ENCODE measurements around the gene UNC119B.

Gene UNC119B

DNA sequence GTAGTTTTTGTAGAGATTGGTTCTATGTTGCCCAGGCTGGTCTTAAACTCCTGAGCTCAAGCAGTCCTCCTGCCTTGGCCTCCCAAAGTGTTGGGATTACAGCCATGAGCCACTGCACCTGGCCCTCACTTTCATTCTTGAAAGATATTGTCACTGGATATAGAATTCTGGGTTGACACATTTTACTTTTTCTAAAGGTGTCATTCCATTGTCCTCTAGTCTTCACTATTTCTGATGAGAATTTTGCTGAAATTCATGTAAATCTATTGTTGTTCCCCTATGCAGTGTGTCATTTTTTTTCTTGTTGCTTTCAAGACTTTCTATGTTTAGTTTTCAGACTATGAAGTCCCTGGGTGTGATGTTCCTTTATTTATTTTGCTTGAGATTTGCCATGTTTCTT is 44.5 kb downstream of the UNC119B start:
- no peak for DNase-seq (ENCODE audit: low spot score)
- TF ChIP-seq, protein P1, sequence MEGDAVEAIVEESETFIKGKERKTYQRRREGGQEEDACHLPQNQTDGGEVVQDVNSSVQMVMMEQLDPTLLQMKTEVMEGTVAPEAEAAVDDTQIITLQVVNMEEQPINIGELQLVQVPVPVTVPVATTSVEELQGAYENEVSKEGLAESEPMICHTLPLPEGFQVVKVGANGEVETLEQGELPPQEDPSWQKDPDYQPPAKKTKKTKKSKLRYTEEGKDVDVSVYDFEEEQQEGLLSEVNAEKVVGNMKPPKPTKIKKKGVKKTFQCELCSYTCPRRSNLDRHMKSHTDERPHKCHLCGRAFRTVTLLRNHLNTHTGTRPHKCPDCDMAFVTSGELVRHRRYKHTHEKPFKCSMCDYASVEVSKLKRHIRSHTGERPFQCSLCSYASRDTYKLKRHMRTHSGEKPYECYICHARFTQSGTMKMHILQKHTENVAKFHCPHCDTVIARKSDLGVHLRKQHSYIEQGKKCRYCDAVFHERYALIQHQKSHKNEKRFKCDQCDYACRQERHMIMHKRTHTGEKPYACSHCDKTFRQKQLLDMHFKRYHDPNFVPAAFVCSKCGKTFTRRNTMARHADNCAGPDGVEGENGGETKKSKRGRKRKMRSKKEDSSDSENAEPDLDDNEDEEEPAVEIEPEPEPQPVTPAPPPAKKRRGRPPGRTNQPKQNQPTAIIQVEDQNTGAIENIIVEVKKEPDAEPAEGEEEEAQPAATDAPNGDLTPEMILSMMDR (IDR thresholded peaks at IDR 0.05; ENCODE audit: borderline replicate concordance, control extremely low read depth, extremely low read depth, insufficient read depth, missing control alignments), result no peak
- in situ Hi-C loops (cut with MboI; ENCODE audit: low sequenced_read_pairs, unreplicated experiment), result no loop called here

DNA sequence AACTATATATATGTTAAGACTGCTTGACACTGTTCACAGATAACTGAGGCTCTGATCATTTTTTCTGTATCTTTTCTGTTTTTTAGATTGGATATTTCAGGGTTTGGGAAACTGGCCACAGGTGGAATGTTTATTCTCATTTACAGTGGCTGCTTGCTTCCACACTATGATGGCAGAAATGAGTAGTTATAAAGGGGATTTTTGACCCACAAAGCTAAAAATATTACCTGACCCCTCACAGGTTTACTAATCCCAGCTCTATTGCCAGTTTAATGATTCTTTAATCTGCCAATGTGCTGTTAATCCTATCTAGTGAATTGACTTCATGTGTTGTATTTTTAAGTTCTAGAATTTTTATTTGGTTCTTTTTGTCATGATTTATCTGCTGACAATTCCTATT is 45.0 kb downstream of the UNC119B start:
- TF ChIP-seq, protein P1 (IDR thresholded peaks at IDR 0.05; ENCODE audit: borderline replicate concordance, control extremely low read depth, extremely low read depth, insufficient read depth, missing control alignments), result no peak
- DNase-seq (ENCODE audit: low spot score), result no peak
- in situ Hi-C loops (cut with MboI; ENCODE audit: low sequenced_read_pairs, unreplicated experiment), result no loop called here

DNA sequence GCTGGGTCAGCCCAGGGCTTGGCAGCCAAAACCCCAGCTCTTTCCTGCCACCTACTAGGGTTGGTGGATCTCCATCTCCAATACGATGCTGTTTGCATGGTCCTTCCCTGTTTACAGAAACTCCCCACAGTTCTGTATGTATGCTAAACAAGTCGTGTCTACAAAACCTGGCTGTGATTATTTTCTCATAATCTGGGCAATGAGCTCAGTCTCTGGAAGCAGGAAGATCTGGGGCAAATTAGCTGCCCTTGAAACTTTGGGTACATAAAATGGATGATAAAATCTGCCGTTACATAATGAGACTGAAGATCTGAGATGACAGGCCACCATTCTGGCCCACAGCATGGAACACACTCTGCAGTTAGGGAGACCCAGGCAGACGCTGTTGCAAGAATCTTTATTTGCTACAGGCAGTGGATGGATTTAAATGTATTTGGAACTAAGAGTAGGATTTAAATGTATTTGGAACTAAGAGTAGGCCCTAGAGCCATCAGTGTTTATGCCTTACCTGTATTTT is 47.0 kb downstream of the UNC119B start:
- DNase-seq (ENCODE audit: low spot score), result no peak
- TF ChIP-seq, protein P1 (IDR thresholded peaks at IDR 0.05; ENCODE audit: borderline replicate concordance, control extremely low read depth, extremely low read depth, insufficient read depth, missing control alignments), result no peak
- in situ Hi-C loops (cut with MboI; ENCODE audit: low sequenced_read_pairs, unreplicated experiment), result no loop called here

DNA sequence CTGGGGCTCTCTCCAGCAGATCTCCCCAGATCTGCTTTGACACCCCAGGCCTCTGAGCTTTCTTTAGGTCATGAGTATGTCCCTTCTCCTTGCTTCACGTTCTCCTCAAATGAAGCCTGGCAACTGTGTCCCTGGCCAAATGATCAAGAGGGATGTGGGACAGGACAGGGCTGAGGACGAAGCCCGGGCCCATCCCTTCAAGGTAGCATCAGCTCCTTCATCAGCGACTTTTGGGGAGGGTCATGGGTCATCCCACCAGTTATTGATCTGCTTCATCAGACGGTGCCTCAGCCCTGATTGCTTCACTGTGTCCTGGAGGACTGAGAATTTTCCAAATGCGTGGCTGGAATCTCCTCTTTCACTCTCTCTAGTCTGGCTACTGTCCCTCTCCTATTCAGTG is 47.7 kb downstream of the UNC119B start:
- TF ChIP-seq, protein P1 (IDR thresholded peaks at IDR 0.05; ENCODE audit: borderline replicate concordance, control extremely low read depth, extremely low read depth, insufficient read depth, missing control alignments), result no peak
- DNase-seq (ENCODE audit: low spot score), result no peak
- in situ Hi-C loops (cut with MboI; ENCODE audit: low sequenced_read_pairs, unreplicated experiment), result no loop called here

DNA sequence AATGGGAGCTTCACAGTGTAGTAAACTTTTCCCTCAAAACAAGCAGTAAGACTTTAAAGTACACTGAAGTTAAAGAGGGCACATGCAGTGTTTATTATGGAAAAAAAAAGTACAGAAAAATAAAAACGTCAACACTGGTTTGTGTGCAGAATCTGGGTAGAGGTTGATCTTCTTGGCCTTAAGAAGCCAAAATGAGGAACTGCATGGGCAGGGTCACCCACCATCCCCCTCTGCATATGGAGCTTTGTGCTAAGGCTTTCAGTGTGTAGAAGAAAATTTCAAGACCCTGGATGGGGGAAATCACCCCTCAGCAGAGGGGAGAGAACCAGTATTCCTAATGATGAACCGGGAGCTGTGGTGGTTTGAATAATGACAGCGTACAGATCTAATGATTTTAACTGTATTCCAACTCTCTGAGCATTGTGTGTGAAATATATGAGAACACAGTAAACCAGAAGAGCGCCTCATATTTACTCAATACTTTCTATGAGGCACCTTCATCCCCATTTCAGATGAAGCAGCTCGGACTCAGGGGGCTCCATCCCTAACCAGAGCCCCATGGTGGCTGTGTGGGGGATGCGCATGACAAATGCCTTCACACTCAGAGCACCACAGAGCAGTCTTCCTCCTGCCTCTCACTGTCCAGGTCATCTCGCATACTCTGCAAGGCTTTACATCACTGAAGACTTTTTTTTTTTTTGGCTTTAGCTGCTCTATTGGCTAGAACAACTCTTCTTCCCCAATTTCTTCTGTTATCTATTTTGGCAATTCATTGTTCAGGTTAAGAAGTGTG is 48.7 kb downstream of the UNC119B start:
- in situ Hi-C loops (cut with MboI; ENCODE audit: low sequenced_read_pairs, unreplicated experiment), result no loop called here
- TF ChIP-seq, protein P1 (IDR thresholded peaks at IDR 0.05; ENCODE audit: borderline replicate concordance, control extremely low read depth, extremely low read depth, insufficient read depth, missing control alignments), result no peak
- DNase-seq (ENCODE audit: low spot score), result no peak

DNA sequence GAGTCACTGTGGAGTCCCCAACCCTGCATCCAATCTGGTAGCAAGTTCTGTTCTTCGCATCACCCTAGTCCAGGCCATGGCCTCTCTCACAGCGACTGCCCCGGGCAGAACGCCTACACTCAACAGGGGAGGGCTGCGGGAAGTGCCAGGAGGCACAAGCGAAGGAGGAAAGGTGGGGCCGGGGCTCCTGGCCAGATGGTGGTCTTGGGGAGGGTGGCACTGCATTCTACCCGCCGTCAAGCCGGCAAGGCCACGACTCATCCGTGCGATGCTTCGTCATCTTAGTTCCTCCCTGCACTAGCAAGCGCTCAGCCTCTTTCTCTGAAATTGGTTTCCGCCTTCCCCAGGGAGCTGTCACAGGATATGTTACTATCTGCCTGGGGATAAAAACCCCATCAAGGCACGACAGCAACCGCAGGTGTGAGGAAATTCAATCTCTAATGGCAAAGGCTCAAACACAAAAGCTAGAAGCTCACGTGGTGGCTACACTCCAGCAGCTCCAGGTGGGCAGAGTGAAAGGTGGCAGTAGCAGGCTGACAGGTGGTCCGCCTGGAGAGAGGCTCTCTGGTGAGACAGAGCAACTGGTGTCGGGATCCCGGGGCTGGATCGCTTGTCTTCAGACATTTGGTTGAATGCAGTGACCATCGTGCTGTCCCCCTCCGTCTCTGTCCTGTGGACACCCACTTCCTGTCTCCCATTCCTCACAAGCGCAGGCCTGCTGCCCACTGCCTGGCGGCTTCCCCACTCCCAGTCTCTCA is 49.5 kb downstream of the UNC119B start:
- DNase-seq (ENCODE audit: low spot score), result no peak
- TF ChIP-seq, protein P1 (IDR thresholded peaks at IDR 0.05; ENCODE audit: borderline replicate concordance, control extremely low read depth, extremely low read depth, insufficient read depth, missing control alignments), result no peak
- in situ Hi-C loops (cut with MboI; ENCODE audit: low sequenced_read_pairs, unreplicated experiment), result no loop called here

Data from GM13976 (cell line).